Measurements from ENCODE around the gene TECPR1.

TECPR1 gene, protein sequence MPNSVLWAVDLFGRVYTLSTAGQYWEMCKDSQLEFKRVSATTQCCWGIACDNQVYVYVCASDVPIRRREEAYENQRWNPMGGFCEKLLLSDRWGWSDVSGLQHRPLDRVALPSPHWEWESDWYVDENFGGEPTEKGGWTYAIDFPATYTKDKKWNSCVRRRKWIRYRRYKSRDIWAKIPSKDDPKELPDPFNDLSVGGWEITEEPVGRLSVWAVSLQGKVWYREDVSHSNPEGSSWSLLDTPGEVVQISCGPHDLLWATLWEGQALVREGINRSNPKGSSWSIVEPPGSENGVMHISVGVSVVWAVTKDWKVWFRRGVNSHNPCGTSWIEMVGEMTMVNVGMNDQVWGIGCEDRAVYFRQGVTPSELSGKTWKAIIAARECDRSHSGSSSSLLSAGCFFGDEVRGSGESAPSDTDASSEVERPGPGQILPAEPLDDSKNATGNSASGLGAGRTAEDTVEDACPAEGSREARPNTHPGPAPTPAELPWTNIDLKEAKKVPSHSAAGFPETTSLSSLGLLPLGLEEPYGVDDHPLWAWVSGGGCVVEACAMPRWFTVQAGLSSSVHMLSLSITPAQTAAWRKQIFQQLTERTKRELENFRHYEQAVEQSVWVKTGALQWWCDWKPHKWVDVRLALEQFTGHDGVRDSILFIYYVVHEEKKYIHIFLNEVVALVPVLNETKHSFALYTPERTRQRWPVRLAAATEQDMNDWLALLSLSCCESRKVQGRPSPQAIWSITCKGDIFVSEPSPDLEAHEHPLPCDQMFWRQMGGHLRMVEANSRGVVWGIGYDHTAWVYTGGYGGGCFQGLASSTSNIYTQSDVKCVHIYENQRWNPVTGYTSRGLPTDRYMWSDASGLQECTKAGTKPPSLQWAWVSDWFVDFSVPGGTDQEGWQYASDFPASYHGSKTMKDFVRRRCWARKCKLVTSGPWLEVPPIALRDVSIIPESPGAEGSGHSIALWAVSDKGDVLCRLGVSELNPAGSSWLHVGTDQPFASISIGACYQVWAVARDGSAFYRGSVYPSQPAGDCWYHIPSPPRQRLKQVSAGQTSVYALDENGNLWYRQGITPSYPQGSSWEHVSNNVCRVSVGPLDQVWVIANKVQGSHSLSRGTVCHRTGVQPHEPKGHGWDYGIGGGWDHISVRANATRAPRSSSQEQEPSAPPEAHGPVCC

DNA sequence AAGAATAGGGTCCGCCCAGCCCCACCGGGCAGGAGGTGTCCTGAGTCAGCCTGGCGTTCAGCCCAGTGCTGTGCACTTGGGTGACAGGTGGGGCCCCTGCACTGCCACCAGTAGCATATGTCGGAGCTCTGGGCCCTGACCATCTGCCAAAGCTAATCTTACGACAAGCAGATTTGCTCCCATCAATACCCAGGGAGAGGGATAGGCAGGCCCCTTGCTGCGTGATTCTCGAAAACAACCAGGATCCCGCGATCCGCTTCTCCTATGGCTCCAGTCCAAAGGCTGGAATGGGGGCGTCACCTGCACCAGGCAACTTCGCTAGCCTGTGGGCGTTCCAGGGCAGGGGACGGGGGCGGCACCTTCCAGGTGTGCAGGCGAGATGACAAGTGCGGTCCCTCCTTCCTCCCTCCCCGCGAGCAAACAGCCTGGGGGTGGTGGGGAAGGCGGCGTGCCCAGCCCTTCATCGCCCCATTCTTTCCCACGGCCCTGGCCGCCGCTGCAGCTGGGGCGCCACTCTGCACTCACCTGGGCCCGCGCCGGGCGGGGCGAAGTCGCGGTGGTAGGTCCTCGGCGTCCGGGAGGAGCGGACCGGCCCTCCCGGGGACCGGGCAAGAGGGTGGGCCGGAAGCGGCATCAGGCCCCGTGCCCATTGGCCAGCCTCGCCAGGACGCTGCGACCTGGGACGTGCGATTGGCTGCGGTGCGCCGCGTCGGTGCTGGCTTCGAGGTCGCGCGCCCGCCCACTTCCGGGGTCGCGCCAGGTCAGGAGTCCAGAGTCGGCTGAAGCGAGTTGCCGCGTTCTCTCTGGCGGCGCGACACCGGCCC lies at the start of gene TECPR1:
TSS of gene TECPR1 (minus strand) at position 632 of the 824 bp plus-strand sequence. CDS start 6,086 bp downstream, outside the sequence.
- peak; percentile 91 for DNase-seq (ENCODE audit: low spot score)

DNA sequence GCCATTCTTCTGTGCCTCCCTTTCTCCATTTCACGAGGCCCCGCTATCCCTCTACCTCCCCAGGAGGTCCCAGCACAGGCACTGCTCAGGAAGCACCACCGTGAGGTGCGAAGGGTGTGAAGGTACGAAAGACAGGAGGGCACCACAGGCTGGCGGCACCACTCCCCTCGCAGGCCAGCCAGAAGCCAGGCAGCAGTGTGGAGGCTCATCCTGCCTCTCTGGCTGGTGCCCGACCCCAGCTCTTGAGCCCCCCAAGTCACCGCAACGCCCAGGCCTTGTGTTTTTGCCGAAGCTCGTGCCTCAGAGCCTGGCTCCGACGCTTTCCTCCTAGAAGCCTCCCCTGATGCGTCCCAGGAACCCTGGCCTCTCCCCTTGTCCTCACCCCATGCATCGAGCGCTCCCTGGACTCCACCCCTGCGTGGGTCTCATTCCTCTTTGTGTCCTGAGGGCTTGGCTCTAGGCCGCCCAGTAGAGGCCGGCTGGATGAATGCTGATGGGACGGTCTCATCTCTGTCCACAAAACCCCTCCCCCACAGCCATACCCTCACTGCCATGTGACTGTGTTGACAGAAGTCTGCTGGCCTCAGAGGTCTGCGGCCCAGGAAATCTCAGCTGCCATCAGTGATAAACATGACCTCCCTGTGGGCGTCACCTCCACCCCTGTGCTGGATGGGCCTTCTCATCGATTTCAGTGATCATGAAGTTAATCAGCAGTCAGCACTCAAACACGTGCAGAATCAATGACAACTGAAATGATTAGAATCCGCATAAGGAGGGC lies 48.8 kb upstream of the TECPR1 start:
- no peak for DNase-seq (ENCODE audit: low spot score)

DNA sequence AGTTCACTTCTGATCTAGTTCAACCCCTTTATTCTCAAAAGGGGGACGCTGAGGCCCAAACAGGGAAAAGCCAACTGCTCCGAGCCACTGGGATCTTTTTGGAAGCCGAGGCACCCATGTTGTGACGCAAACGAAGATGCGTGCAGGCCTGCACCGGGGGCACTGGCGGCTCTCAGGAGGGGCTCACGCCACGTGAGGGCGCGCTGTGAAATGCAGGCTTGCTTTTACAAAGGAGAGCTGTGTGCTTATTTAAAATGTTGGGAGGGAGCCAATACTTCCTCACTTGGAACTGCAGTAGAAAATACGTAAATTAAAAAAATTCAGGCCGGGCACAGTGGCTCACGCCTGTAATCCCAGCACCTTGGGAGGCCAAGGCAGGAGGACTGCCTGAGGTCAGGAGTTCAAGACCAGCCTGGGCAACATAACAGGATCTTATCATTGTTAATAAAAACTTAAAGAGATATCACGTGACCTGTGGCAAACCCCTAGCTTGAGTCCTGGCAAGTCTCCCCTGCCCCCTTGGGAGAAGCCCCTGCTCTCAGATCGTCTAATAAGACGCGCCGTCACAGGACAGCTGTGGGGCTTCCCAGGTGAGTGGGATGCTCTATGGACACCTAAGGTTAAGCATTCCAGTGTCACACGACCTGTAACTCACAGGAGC lies 45.7 kb upstream of the TECPR1 start:
- no peak for DNase-seq (ENCODE audit: low spot score)

DNA sequence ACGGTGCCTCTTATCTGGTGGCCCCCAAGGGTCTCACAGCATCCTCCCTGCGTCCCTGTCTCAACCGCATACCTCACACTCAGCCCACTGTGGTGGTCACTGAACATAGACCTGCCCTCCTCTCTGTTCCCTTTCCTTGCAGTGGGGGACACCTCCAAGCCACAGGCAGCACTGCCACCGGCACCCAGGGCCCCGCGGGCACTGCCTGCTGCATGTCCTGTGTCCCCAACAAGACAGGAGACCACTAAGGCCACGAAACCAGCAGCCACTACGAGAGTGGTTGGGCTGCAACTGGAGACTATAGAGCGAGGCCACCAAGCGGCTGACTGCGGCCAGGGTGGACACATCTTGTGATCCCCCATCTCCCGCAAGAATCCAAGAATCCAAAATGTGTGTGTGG lies 44.8 kb upstream of the TECPR1 start:
- DNase-seq (ENCODE audit: low spot score) = no peak

DNA sequence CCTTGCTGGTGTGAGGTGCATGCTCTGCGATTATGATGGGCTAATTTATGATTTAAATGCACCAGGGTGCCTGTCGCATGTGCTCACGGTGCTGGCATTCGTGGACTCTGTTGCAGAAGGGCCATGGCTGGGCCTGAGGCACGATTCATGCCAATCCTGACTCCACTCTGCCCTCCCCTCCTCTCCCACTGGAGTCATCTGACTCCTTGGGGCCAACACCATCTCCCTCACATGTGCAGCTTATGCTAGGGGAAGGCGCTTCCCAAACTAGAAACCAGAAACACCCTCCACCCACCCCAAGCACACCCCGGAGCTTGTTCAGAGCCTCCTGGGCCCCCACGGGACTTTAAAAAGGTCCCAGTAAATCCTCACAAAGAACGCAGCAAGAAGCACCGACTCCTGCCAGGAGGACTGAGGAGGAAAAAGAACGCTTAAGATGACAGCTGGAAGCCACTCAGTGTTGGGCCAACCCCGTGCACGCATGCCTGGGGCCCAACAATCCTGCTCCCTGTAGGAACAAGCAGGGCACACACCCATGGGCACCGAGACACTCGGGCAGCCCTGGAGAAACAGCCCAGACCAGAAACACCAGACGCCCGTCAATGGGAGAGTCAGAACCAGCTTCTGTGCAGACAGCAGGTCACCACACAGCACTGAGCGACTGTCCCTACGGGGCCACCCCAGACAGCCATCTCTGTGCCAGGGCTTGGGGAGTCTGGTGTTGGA lies 43.6 kb upstream of the TECPR1 start:
- no peak for DNase-seq (ENCODE audit: low spot score)

DNA sequence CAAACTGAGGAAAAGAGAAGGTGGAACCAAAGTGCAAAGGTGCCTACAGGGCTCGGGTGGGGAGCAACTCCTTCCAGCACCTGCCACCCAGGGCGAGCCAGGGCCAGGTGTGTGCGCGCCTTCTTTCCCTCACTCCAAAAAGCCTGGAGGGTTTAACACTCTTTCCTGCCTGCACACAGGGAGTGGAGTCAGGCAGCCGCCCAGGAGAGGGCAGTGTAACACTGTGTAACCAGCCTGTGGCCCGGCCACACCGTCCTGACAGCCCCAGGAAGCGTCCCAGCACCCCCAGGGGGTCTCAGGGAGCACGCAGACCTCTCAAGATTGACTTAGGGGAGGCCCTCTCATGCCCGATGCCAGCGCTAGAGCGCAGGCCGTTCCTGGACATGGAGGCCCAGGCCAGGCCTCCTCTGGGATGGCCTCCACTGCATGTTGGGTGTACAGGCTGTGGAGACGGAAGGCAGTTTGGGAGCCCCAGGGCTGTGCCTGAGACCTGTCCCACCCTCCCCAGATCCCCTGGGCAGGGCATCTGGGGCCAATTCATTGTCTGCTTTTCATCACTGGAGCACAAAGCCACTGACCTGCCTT lies 42.9 kb upstream of the TECPR1 start:
- DNase-seq (ENCODE audit: low spot score) = peak; percentile 66

DNA sequence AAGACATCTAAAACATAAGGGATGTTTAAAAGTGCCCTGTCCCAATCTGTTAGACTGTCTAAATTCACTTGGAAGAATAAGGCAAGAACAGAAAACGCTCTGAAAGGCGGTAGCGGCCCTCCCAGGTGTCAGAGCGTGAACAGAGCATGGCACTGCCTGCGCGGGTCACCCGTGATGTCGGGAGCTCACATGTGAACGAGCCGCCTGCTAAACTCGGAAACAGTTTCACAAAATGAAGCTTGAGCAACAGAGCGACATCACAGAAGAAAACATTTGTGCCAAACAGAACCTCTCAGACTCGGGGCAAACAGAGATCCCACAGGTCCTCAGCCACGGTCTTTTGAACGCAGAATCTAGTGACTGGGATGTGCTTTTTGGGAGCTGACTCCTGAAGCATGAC lies 42.3 kb upstream of the TECPR1 start:
- no peak for DNase-seq (ENCODE audit: low spot score)

DNA sequence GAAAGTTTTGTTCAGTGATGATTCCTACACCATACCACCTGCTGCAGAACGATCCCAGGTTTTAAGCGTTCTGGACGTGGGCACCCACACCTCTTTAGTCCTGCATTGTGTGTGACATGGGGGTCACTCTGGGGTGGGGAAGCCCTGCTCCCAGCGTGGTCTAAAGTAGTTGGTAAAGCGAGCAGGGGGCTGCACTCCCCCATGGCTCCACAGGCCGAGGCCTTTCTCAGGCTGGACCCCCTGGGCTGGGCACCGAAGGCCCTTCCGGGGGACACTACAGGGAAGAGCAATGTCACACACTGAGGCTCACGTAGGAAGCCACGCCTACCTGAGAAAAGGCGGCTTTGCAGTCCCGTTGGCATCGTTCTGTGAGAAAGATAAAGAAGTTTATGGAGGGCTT lies 41.7 kb upstream of the TECPR1 start:
- DNase-seq (ENCODE audit: low spot score) = no peak

DNA sequence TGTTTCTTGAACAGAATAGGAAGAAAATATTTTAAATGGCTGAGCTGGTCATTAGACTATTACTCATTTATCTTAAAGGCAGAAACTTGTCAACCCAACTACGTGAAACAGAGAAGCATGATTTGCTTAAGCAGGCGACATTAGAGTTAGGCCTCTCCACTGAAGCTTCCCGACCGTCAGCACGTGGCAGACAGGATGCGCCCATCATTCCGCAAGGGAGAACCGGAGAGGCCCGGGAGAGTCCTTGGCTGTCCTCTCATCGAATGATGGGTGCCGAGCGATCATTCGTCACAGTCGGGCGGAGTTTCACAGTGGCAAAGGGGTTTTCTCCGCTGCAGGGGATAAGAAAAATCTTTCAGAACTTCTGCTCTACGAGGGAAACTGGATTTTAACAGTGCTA lies 41.2 kb upstream of the TECPR1 start:
- DNase-seq (ENCODE audit: low spot score) = no peak

DNA sequence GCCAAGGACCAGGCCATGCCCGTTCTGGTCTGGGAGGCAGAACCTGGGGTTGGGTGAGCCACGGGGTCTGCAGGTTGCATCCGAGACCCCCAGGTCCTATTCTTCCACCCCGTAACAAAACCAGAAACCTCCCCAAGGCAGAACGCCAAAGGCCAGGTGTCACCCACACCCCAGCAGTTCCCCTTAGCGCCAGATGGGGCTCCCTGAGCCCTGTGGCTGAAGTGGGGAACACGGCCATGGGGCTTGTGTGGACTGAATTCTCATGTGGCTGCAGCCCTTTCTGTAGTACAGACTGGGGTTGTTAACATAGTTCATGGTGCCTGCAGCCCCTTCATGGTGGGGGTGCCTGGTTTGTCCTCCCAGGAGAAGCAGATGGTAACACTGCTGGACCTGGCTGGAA lies 39.7 kb upstream of the TECPR1 start:
- DNase-seq (ENCODE audit: low spot score) = no peak

DNA sequence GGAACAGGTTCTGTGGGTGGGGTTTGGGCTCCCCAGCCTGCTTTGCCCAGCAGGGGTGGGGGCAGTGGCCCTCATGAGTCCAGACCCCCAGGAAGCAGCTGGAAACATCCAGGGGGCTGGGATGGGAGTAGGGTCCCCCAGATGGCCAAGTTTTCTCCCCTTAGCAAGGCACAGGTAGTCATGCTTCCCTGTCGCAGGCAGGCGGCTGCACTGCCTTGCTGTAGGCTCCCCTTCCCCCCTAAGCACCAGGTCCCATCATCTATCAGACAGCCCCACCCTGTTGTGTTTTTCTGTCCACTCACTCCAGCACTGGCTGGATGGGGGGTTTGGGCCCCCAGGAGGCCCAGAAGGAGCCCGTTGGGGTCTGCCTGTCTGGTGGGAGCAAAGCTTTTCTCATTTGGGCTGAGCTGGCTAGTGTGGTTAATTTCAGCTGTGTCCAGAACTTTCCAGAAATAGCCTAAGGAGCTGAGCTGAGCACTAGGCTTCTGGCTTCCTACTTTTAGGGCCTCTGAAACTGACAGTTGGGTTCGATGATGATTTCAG lies 37.4 kb upstream of the TECPR1 start:
- no peak for DNase-seq (ENCODE audit: low spot score)

DNA sequence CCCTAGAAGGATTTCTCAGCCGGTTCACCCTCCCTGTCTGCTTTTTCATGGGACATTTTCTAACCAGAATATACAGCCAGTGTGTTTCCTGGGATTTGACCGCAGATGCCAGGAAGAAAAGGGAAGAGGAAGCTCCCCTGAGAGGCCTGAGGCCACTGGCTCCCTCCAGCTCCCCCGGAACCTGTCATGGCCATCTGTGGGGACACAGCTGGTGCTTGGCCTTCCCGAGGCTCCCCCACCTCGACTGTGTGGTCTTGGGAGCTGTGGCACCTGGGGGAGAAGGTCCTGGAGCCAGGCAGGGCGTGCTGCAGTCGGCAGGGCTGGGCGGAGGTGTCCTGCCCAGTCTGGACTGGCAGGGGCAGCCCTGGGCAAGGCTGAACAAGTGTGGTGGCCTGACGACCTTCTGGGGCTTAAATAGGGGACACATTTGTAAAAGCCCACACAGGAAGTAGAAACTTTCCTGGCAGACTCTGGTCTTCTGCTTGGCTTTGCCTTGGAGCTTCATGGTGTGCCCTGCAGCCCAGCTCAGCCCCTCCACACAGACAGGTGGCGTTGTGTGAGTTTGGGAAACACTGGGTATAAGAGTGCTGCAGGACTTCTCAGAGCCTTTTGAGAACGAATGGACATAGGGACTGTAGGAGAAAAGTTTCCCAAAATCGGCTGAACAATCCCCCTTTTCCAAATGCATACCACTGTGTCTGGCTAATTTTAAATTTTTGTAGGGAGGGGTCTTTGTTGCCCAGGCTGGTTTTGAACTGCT lies 36.2 kb upstream of the TECPR1 start:
- no peak for DNase-seq (ENCODE audit: low spot score)

DNA sequence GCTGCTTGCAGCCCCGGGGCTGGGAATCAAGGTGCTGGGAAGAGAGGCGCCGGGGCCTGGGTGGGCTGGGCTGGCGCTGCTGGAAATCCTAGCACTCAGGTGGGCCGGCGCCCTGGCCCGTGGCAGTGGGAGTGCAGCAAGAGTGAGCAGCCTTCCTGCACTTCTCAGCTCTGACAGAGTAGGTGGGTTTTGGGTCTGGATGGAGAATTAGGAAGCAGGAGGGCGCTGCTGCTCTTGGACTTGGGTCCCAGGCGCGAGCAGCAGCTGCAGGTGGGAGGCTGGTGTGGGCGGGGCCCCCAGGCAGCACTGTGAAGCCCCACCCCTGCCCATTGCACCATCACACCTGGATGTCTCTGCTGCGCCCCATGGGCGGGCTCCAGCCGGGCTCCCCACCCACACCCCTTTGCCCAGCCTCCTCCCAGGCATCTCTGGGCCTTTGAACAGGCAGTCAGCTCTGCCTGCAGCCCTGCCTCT lies 35.5 kb upstream of the TECPR1 start:
- no peak for DNase-seq (ENCODE audit: low spot score)

DNA sequence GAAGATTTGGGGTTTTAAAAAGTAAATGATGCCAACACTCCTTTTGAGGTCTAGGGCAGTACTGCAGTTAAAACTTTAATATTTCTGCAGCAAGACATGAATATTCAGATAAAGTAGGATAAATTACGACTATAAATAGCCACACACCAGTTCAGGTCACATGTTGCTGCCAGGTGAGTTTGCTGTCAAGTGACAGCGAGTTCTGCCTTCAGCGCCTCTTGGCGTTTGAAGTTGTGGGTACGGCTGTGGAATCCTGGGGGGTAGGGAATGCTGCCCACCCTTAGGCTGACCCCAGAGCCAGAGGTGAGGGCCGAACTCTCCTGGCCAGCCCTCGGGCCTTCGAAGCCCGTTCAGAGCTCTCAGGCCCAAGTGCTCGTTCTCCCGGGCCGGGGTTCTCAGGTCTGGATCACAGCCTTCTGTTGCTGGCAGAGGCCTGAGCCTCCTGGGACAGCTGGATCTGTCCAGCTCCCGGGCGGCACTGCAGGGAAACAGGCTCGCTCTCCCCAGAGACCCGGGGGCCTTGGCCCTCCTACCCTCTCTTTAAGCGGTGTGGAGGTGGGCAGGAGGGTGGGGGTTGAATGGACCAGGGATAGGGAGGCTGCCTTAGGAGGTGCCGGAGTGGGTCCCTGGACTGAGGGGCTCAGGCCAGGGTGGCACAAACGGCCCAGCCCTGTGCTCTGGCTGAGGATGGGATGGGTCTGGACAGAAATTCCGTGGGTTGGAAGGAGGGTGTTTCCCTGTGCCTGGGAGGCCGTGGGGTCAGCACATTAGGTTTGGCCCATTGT lies 34.9 kb upstream of the TECPR1 start:
- DNase-seq (ENCODE audit: low spot score) = no peak

DNA sequence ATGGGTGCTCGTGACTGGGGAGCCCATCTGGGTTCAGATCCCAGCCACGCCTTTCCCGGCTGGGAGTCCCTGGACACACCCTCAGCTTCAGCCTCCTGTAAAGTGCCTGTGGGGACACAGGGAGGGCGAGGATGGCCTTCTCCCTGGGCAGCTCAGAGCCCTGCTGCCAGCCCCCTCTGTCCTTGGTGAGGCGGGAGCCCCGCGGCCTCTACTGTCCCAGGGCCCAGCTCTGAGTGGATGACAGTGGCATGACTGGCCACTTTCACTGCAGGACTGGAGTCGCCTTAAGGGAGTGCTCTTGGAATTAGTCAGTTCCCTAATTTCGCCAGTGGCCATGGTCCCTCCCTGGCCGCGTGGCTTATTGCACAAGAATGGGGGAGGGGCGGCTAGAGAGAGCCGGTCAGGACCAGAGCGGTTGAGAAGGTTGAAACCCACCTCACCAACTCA lies 34.1 kb upstream of the TECPR1 start:
- DNase-seq (ENCODE audit: low spot score) = no peak

DNA sequence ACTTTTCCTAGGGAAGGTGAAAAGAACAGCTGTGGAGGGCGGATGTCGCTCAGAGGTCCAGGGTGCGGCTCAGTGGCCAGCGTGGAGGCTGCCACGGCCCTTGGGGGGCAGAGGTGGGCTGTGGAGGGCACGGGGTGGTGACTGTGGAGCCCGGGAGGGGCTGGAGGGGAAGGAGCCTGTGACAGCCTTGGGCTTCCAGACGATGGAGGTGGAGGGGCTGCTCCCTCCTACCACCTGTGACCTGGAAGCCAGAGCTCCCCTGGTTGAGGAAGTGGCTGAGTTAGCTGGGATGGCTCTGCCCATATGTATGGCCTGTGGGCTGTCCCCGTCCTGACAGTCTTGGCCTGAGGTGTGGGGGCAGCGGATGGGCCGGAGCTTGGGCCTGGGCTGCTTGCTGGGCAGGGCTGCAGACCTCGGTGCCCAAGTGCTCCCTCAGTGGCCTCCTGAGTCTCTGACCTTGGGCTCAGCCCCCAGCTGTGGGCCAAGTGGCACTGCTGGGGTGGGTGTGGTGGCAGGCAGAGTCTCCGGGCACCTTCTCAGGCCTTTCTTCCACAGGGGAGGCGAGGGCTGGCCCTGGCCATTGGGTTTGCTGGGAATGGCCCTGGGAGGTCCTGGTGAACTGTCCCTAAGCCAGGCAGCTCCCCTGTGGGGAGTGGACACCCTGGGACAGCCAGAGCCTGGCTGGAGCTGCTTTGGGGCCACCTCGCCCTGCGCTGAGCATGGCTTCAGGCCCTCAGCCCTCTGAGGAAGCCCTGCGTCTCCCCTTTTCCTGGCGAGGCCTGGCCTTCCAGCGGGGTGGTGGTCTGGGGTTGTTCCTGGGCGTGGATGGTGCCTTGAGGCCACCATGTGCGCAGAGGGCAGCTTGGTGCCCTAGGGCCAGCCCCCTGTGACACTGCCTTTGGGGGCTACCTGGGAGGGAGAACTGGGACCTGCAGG lies 33.4 kb upstream of the TECPR1 start:
- no peak for DNase-seq (ENCODE audit: low spot score)

Data from cerebellar cortex (tissue), 1 donor.